Mesothelial cell of epicardium (in vitro differentiated cells): ENCODE measurements around the gene YAF2. TPM values are rescaled to one million over a fixed set of nuclear protein-coding genes. Genes with fewer than 3 reads are reported as not detected.

Experiments used
- DNase-seq, 2 experiments: peaks; one replicate each; pipeline ENCODE4 v3.0.0; 2021; ENCODE audit warnings: low spot score in 2 of 2; ENCODE audit not compliant: unreplicated experiment in 2 of 2
- H3K27ac Mint-ChIP-seq: 2 replicates; pipeline ENCODE4 v1.8.0; 2021; ENCODE audit warnings: mixed read lengths
- H3K27me3 Mint-ChIP-seq: 2 replicates; pipeline ENCODE4 v1.8.0; 2021; ENCODE audit warnings: low read depth, mixed read lengths
- H3K36me3 Mint-ChIP-seq: 2 replicates; pipeline ENCODE4 v1.8.0; 2021; ENCODE audit warnings: mixed read lengths
- H3K4me1 Mint-ChIP-seq: 2 replicates; pipeline ENCODE4 v1.8.0; 2021; ENCODE audit warnings: mixed read lengths
- H3K4me3 Mint-ChIP-seq: 2 replicates; pipeline ENCODE4 v1.8.0; 2021; ENCODE audit warnings: mild to moderate bottlenecking, moderate library complexity, mixed read lengths
- H3K9me3 Mint-ChIP-seq: 2 replicates; pipeline ENCODE4 v1.8.0; 2021; ENCODE audit warnings: mixed read lengths
- CTCF ChIP-seq: fragments of 200-600 bp; sonication (generic); IDR thresholded peaks from one replicate; pipeline ENCODE4 v1.5.0; 2021; ENCODE audit warnings: antibody characterized with exemption; ENCODE audit not compliant: unreplicated experiment
- total RNA-seq: library from RNA; stranded (reverse); gene quantifications from 3 replicates; pipeline ENCODE4 v1.2.1, GENCODE V29; 2021

YAF2 gene
- total RNA-seq, 1 donor from 2014 or later = 52.2 TPM

DNA sequence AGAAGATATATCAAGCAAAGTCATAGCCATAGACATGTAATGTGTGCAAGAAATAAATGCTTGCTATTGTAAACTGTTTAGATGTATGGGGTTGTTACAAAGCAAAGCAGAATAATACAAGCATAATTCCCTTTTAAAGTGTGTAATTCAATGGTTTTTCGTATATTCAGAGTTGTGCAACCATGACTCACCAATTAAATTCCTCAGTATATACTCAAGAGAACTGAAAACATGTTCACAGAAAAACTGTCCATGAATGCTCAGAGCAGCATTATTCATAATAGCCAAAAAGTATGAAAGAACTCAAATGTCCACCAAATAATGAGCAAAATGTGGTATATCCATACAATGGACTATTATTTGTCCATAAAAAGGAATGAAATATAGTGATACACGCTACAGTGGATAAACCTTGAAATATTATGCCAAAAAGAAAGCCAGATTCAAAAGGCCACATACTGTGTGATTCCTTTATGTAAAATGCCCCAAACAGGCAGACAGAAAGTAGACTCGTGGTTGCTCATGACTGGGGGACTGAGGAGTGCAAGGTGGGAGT lies 102.7 kb downstream of the YAF2 start:
- no peak for TF ChIP-seq CTCF
- DNase-seq = no peak
- H3K27me3 Mint-ChIP-seq = no peaks in the 10 kb centered on the region
- H3K36me3 Mint-ChIP-seq = peaks cover 12% of the 10 kb centered on the region
- no peak overlapping the region for H3K27ac Mint-ChIP-seq
- no peak overlapping the region for H3K4me3 Mint-ChIP-seq
- peaks cover 10% of the 10 kb centered on the region for H3K9me3 Mint-ChIP-seq
- H3K4me1 Mint-ChIP-seq = peaks cover 14% of the 10 kb centered on the region

GRCh38 chr12:42130672-42131402 lies 107.2 kb downstream of the YAF2 start:
- H3K27me3 Mint-ChIP-seq = no peaks in the 10 kb centered on the region
- DNase-seq = no peak
- no peak overlapping the region for H3K4me3 Mint-ChIP-seq
- H3K36me3 Mint-ChIP-seq = peaks cover 12% of the 10 kb centered on the region
- peaks cover 16% of the 10 kb centered on the region for H3K4me1 Mint-ChIP-seq
- no peak for TF ChIP-seq CTCF
- peak overlapping the region; percentile 51 for H3K27ac Mint-ChIP-seq
- H3K9me3 Mint-ChIP-seq = peaks cover 10% of the 10 kb centered on the region

DNA sequence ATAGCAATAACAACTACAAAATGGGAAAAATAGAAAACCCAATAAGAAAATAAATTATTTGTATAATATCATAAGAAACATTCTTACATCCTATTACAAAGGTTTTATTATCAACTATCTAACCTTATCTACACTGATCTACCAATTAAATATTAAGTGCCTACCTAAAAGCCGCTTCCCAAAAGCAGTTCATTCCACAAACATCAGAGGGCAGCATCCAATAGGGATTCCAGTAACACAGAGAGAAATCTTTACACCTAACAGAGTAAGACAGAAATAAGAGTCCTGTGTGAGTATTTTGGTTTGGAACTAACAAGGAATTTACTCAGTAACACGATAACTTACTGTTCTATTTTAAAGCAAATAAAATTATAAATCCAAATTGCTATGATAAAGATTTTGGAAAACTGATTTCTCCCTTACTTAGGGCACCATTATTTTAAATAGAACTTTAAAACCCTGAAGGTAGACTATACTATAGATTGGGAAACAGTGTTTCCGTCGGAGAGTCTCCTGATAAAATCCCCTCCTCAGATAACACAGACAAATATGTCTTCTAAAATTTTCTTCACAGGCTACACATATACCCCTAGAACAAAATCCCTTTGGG lies 108.3 kb downstream of the YAF2 start:
- DNase-seq = no peak
- peaks cover 16% of the 10 kb centered on the region for H3K4me1 Mint-ChIP-seq
- H3K36me3 Mint-ChIP-seq = peaks cover 4% of the 10 kb centered on the region
- TF ChIP-seq CTCF = peak; percentile 42
- peak overlapping the region; percentile 3 for H3K27ac Mint-ChIP-seq
- H3K4me3 Mint-ChIP-seq = no peak overlapping the region
- H3K9me3 Mint-ChIP-seq = no peaks in the 10 kb centered on the region
- no peaks in the 10 kb centered on the region for H3K27me3 Mint-ChIP-seq

GRCh38 chr12:42128888-42129287 lies 109.2 kb downstream of the YAF2 start:
- TF ChIP-seq CTCF = no peak
- Mint-ChIP-seq H3K4me3 (no peak overlapping the region), H3K27me3 (no peaks in the 10 kb centered on the region), H3K4me1 (peaks cover 16% of the 10 kb centered on the region), H3K9me3 (no peaks in the 10 kb centered on the region), H3K27ac (no peak overlapping the region), H3K36me3 (peaks cover 2% of the 10 kb centered on the region)
- DNase-seq = no peak

GRCh38 chr12:42128327-42128726 lies 109.7 kb downstream of the YAF2 start:
- no peak for DNase-seq
- TF ChIP-seq CTCF = no peak
- H3K27ac Mint-ChIP-seq = no peak overlapping the region
- H3K27me3 Mint-ChIP-seq = no peaks in the 10 kb centered on the region
- peaks cover 2% of the 10 kb centered on the region for H3K36me3 Mint-ChIP-seq
- no peaks in the 10 kb centered on the region for H3K9me3 Mint-ChIP-seq
- H3K4me1 Mint-ChIP-seq = peaks cover 16% of the 10 kb centered on the region
- no peak overlapping the region for H3K4me3 Mint-ChIP-seq
